GM21381 (cell line): ENCODE measurements around the gene RGS3.

Experiments
- ATAC-seq: cut with Tn5 transposase; IDR thresholded peaks from one replicate; pipeline ENCODE4 v1.9.1; 2021; ENCODE audit warnings: mild to moderate bottlenecking, moderate library complexity; ENCODE audit not compliant: unreplicated experiment

Gene RGS3

GRCh38 chr9:113509463-113509862, 45.9 kb downstream of the RGS3 start:
- ATAC-seq = no peak

- ATAC-seq = no peak
Measured at GRCh38 chr9:113511047-113511521, 47.6 kb downstream of the RGS3 start.

- ATAC-seq = peak; percentile 42
Measured at GRCh38 chr9:113511856-113512761, 48.6 kb downstream of the RGS3 start.

- ATAC-seq = no peak
Measured at GRCh38 chr9:113513111-113513510, 49.6 kb downstream of the RGS3 start.

- ATAC-seq = no peak
Measured at GRCh38 chr9:113513536-113513935, 50.0 kb downstream of the RGS3 start.

GRCh38 chr9:113514061-113514460, 50.5 kb downstream of the RGS3 start:
- no peak for ATAC-seq

GRCh38 chr9:113514748-113515147, 51.2 kb downstream of the RGS3 start:
- no peak for ATAC-seq

- ATAC-seq = no peak
Measured at GRCh38 chr9:113515862-113516261, 52.3 kb downstream of the RGS3 start.

GRCh38 chr9:113516840-113517577, 53.5 kb downstream of the RGS3 start:
- peak; percentile 90 for ATAC-seq

GRCh38 chr9:113519426-113520108, 56.0 kb downstream of the RGS3 start:
- no peak for ATAC-seq

GRCh38 chr9:113520109-113520642, 56.6 kb downstream of the RGS3 start:
- no peak for ATAC-seq

- no peak for ATAC-seq
Measured at GRCh38 chr9:113521693-113522255, 58.2 kb downstream of the RGS3 start.

GRCh38 chr9:113522419-113522818, 58.9 kb downstream of the RGS3 start:
- ATAC-seq = no peak

GRCh38 chr9:113522858-113523257, 59.3 kb downstream of the RGS3 start:
- no peak for ATAC-seq

- peak; percentile 89 for ATAC-seq
Measured at GRCh38 chr9:113523421-113524141, 60.1 kb downstream of the RGS3 start.

- no peak for ATAC-seq
Measured at GRCh38 chr9:113524468-113524867, 60.9 kb downstream of the RGS3 start.

GRCh38 chr9:113525205-113525604, 61.7 kb downstream of the RGS3 start:
- ATAC-seq = no peak

- no peak for ATAC-seq
Measured at GRCh38 chr9:113525831-113526230, 62.3 kb downstream of the RGS3 start.

GRCh38 chr9:113526231-113526746, 62.8 kb downstream of the RGS3 start:
- ATAC-seq = no peak

- ATAC-seq = no peak
Measured at GRCh38 chr9:113526841-113527240, 63.3 kb downstream of the RGS3 start.
